Activated CD4-positive, alpha-beta T cell treated with anti-CD3 and anti-CD28 coated beads for 24 hours (primary cell): ENCODE measurements around the gene PDLIM4.

Experiments used
- DNase-seq, 2 donors: peaks; one replicate each; pipeline ENCODE4 v3.0.0-alpha.2; 2020; ENCODE audit warnings: low read depth in 2 of 2

PDLIM4 gene

GRCh38 chr5:132257131-132258101, at the start of gene PDLIM4:
PDLIM4 (plus strand) TSS chr5:132257696; CDS start chr5:132257735, 39 bp downstream.
- DNase-seq: no peak

- DNase-seq: no peak
Observed at GRCh38 chr5:132207778-132208177, 49.7 kb upstream of the PDLIM4 start.

DNA sequence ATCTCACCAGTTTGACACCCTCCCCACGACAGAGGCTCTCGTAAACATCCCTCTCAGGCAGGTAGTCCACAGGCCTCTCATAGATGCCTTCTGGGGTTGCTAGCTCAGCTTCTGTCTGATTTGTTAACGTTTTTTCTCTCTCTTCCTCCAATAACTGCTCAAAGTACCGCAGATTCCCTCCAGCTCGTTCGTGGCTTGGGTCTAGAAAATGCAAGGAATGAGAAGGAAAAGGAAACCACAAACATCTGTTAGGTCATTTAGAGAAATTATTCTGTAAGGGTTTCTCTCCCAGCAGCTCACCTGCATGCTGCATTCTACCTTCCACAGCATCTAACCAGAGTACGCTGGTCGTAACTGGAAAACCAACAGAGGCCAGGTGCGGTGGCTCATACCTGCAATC, 48.4 kb upstream of the PDLIM4 start:
- no peak for DNase-seq

DNA sequence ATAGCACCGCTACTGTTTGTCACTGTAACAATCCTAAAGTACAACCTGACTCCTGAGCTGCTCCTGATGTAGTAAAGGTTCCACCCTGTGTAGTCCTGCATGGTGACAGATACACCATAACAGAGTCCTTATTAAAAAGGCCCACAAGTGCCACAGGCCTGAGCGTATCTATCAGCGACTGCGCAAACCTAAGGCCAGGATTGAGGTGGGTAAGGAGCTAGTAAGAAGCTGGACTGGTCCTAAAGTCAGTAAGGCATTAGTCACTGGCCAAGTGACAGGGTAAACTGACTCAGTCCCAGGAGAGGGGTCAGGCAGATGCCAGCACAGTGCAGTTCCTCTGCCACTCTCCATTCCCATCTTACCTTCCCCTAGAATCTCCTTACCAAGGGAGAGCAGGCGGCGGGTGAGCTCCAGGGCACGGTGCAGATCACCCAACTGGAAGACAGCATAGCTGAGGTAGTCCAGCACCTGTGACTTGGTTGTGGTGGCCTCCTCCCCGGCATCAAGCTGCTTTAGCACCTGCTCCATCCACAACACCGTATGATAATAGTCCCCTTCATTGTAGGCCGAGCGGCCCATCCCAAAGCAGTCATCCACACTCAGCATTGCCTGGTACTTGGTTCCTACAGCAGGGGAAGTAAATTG, 47.5 kb upstream of the PDLIM4 start:
- no peak for DNase-seq

DNA sequence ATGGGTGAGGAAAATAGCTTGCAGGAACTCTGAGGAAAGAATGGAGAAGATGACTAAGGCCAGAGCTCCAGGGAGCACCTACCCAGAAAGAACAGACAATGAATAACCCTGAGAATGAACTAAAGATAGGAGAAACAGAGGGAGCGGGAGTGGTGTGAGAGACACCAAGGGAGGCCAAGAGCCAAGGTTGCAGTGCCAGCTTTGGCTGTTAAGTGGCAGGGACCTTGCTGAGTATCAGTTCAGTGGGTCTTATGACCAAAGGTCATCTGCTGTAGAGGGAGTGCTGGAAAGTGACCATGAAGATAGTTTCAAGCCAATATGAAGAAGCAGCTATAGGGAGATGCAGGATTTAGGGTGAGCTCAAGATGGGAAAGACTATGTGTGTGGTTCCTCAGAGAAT, 46.6 kb upstream of the PDLIM4 start:
- DNase-seq: no peak

DNA sequence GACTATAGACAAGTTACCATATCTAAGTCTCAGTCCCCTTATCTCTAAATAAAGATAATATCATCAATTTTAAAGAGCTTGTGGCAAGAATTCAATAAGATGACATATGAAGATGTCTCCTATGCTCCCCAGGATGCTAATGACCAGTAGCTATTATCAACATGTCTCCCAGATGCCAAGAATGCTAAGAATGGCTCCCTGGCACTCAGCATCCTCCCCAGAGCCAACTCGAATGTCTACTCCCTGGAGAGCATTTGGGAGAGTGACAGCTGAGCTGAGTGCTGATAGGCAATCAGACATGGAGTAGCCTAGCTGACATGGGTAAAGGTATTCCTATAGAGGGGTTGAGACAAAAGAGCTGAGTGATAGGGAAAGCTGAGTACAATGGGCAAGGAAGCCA, 45.7 kb upstream of the PDLIM4 start:
- no peak for DNase-seq

- no peak for DNase-seq
Observed at GRCh38 chr5:132213666-132214065, 43.8 kb upstream of the PDLIM4 start.

- DNase-seq: no peak
Observed at GRCh38 chr5:132214491-132214890, 43.0 kb upstream of the PDLIM4 start.

DNA sequence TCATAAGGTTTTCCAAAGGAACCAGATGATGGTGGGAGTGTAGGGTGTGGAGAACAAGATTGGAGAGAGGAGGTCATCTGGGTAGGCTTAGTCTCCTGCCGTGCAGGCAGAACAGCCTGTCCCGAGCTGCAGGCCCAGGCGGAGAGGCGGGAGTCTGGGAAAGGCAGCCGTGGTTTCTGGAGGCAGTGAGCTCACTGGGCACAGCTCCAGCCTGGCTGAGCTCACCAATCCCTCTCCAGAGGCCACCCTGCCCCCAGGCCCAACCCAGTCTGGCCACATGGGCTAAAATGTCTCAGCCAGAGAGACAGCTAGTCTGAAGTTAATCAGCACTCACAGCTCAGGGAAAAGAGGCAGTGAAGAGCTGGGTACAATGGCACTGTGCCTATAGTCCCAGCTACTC, 42.2 kb upstream of the PDLIM4 start:
- DNase-seq: no peak

GRCh38 chr5:132218321-132218720, 39.2 kb upstream of the PDLIM4 start:
- DNase-seq: no peak

DNA sequence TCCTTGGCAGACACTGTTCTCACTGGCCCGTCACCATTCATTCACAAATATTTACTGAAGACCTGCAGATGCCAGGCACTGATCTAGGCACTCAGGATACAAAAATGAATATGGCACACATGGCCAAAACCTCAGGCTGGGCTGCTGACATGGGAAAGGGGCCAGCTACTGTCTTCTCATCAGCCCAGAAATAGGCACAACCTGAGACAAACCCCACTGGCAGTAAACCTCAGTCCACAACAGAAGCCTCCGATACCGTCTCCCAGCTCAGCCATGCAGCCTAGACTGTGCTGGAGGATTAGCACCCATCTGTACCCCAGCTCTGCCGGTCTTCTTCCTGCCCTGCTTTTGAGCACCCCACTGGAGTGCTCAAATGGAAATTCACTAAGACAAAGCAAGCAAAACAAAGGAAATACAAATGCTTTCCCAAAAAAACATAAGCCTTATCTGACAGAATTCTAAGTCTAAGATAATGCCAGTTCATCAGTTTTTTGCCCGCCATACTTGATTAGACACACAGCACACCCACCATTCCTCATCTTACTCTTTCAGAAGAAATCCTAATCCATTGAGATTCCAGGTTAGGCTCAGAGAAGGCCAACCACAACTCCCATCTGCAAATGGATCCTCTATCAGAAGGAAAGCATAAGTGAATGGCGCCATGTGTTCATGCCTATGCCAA, 38.1 kb upstream of the PDLIM4 start:
- DNase-seq: no peak

DNA sequence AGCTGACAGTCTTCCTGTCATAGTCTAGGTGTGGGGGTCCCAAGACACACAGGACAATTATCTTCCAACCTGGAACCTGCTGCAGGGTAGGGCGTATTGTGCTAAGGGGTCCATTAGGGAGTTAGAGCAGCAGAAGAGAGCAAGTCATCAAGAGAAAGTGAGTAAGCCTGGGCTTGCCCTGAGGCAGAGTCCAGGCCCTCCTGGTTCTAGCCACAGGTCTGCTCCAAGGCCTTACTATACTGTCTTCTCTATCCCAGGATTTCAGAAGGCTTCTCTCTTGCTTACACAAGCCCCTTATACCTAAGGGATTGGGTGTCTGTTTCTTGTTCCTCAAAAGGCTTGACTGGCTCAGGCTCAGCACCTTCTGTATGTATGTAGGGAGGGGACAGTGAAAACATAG, 37.5 kb upstream of the PDLIM4 start:
- DNase-seq: no peak

GRCh38 chr5:132220491-132220890, 37.0 kb upstream of the PDLIM4 start:
- no peak for DNase-seq

DNA sequence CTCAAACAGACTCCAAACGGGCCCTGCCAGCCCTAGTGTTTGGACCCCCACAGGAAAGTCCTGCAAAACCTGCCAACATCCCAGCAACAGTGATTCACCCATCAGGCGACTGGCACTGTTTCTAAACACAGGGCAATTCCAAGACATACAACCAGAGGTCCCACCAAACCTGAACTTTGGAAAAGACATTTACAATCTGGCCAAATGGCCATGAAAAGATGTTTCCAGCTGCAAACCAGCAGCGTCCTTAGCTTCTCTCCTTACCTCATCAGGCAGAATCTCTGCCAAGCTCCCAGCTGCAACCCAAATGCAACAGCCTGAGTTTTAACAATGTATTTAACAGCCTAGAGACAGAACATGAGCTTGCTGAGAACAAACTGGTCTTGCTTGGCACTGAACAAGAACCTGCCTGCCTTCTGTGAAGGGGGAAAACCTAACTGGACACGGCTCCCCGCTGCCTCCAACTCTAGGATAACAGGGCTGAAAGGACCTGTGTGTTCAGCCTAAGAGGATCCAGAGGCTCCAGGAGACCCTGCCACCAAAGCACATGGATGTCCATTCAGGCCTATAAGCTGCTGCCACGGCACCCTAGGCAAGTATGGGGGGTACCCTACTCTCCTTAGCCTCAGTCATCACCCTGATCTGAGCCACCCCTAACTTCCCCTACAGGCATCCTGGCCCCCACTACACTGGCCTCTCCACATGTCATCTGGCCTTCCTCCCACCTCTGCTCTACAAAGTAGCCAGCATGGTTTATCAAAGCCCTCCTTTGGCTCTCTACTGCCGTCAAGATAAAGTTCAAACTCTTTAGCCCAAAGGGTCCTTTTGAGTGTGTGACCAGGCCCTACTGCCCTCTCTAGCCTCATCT, 35.5 kb upstream of the PDLIM4 start:
- no peak for DNase-seq

DNA sequence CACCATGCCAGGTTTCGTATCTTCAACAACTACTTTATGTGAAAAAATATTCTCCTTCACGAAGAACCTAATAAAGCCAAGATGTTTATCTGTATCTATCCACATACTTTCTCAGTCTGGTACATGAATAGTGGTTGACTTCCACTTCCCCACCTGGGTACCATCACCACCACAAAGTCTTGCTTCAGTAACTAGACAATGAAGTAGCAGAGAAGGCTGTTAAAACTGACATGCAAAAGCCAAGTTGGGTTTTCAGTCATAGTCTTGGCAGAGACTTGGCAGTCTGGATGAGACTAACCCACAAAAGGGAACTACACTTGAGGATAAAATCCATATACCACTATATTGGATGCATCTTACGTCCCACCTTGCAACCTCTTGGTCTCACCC, 34.9 kb upstream of the PDLIM4 start:
- no peak for DNase-seq

GRCh38 chr5:132223861-132224260, 33.6 kb upstream of the PDLIM4 start:
- no peak for DNase-seq

GRCh38 chr5:132224716-132225115, 32.8 kb upstream of the PDLIM4 start:
- DNase-seq: no peak

DNA sequence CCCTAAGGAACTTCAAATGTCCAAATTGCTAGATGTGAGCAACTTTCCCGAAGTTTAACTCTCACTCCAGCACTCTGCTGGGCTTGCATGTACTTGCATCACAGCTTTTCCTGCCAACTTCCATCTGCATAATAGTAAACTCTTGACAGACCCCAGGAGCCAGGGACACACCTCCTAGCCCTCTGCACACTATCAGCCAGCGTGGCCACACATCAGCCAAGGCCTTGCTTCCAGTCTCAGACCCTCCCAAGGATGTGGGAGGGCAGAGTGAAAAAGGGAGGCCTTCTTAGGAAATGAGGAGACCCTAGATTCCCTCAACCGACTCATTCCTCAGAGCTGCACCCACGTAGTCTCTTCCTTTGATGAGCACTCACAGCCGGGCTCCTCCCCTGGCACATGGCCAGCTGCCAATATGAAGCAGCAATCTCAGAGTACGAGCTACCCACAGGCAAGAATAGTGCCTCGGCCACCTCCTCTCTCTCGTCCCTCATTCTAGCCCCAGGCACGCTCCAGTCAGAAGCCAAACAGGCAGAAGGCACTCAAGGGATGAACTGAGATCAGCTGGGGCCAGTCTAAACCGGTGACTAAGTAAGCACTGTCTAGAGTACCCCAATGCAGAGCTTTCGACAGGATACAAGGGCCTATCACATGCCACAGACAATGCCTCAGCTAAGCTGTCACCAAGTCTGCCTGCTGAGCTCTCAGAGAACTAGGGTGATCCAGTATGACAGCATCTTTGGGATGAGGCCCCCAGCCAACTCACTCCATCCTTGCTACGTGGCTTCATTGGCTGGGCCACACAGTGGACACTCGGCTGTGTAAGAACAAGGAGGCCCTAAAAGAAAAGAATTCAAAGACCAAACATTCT, 32.1 kb upstream of the PDLIM4 start:
- DNase-seq: peak in 1 of 2 donors; percentile 28

- no peak for DNase-seq
Observed at GRCh38 chr5:132226516-132227234, 30.8 kb upstream of the PDLIM4 start.

GRCh38 chr5:132227235-132227484, 30.3 kb upstream of the PDLIM4 start:
- no peak for DNase-seq
